ENCODE results near the gene CDC42SE2. TPM values are rescaled to one million over a fixed set of nuclear protein-coding genes. Genes with fewer than 3 reads are reported as not detected.
"Not testable (repeated sequence)": the region's sequence is repeated elsewhere in the genome, so short reads cannot be mapped to it uniquely, and the experiment has no call there.

Gene CDC42SE2
- total RNA-seq, 1 donor from 2014 or later = 27.8 TPM

DNA sequence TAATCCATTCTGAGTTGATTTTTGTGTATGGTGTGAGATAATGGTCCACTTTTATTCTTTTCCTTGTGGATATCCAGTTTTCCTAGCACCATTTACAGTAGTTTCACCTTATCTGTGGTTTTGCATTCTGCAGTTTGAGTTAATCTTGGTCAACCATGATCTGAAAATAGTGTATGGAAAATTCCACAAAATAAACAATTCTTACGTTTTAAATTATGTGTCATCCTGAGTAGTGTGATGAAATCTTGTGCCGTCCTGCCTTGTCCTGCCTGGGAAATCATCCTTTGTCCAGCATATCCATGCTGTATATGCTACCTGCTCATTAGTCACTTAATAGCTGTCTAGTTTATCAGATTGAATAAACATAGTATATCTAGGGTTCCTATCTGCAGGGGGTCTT lies 42.1 kb downstream of the CDC42SE2 start:
- H3K27me3 Mint-ChIP-seq = no peaks in the 10 kb centered on the region
- H3K36me3 Mint-ChIP-seq = peaks cover 22% of the 10 kb centered on the region
- H3K27ac Mint-ChIP-seq = no peak overlapping the region
- no peak overlapping the region for H3K4me3 Mint-ChIP-seq
- H3K9me3 Mint-ChIP-seq = no peaks in the 10 kb centered on the region
- TF ChIP-seq, protein P1, sequence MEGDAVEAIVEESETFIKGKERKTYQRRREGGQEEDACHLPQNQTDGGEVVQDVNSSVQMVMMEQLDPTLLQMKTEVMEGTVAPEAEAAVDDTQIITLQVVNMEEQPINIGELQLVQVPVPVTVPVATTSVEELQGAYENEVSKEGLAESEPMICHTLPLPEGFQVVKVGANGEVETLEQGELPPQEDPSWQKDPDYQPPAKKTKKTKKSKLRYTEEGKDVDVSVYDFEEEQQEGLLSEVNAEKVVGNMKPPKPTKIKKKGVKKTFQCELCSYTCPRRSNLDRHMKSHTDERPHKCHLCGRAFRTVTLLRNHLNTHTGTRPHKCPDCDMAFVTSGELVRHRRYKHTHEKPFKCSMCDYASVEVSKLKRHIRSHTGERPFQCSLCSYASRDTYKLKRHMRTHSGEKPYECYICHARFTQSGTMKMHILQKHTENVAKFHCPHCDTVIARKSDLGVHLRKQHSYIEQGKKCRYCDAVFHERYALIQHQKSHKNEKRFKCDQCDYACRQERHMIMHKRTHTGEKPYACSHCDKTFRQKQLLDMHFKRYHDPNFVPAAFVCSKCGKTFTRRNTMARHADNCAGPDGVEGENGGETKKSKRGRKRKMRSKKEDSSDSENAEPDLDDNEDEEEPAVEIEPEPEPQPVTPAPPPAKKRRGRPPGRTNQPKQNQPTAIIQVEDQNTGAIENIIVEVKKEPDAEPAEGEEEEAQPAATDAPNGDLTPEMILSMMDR (conservative IDR thresholded peaks at IDR 0.05) = no peak
- DNase-seq (ENCODE audit: extremely low spot score, unreplicated experiment) = no peak
- H3K4me1 Mint-ChIP-seq (ENCODE audit: unreplicated experiment) = peaks cover 9% of the 10 kb centered on the region

DNA sequence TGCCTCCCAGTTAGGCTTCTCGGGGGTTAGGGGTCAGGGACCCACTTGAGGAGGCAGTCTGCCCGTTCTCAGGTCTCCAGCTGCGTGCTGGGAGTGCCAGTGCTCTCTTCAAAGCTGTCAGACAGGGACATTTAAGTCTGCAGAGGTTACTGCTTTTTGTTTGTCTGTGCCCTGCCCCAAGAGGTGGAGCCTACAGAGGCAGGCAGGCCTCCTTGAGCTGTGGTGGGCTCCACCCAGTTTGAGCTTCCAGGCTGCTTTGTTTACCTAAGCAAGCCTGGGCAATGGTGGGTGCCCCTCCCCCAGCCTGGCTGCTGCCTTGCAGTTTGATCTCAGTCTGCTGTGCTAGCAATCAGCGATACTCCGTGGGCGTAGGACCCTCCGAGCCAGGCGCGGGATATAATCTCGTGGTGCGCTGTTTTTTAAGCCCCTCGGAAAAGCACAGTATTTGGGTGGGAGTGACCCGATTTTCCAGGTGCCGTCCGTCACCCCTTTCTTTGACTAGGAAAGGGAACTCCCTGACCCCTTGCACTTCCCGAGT lies 48.5 kb downstream of the CDC42SE2 start:
- not testable (repeated sequence) for DNase-seq (ENCODE audit: extremely low spot score, unreplicated experiment)

DNA sequence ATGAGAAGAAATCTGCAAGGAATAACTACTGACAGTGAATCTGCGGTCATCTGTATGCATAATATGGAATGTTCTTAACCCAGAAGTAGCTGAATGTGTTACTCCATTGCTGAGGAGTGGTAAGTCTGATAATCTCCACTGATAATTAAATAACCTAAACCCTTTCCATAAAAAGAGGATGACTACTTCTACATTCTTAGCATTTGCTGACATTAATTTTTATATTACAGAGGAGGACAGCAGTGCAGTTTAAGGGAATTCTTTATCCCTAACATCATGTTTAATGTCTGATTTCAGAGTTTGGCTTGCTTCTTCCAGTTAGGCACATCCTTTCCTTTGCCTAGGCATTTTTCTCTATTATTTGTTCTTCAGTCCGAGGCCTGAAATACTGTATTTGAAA lies 52.2 kb downstream of the CDC42SE2 start:
- TF ChIP-seq, protein P1 (conservative IDR thresholded peaks at IDR 0.05) = no peak
- H3K4me1 Mint-ChIP-seq (ENCODE audit: unreplicated experiment) = peaks cover 16% of the 10 kb centered on the region
- no peak overlapping the region for H3K4me3 Mint-ChIP-seq
- H3K36me3 Mint-ChIP-seq = peaks cover 7% of the 10 kb centered on the region
- no peak overlapping the region for H3K27ac Mint-ChIP-seq
- no peak for DNase-seq (ENCODE audit: extremely low spot score, unreplicated experiment)
- H3K9me3 Mint-ChIP-seq = no peaks in the 10 kb centered on the region
- no peaks in the 10 kb centered on the region for H3K27me3 Mint-ChIP-seq

More for the DNA sequence above, 48.5 kb downstream of the CDC42SE2 start:
- not testable (repeated sequence) for H3K27me3 Mint-ChIP-seq, H3K36me3 Mint-ChIP-seq, H3K9me3 Mint-ChIP-seq
- Mint-ChIP-seq H3K4me1 (ENCODE audit: unreplicated experiment) (peaks cover 16% of the 10 kb centered on the region), H3K27ac (peak overlapping the region; percentile 56), H3K4me3 (peak overlapping the region; percentile 61)

DNA sequence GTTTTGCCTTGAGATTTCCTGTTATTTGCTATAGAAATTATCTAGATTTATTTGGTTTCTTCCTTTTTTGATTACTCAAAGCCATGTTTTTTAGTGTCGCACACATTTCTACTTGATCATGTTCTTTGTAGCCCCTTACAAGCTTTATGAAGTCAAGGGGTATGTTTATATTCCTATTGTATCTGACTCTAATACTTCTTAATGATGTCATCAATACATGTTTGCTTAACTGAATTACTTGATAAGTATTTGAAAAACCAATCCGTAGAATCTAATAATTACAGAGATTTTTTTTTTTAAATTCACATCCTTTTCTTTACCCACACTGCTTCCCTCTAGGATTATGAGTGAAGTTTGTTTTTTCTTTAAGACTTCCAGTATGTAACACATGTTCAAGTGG lies 53.0 kb downstream of the CDC42SE2 start:
- H3K4me1 Mint-ChIP-seq (ENCODE audit: unreplicated experiment) = peaks cover 16% of the 10 kb centered on the region
- H3K4me3 Mint-ChIP-seq = no peak overlapping the region
- H3K36me3 Mint-ChIP-seq = peaks cover 13% of the 10 kb centered on the region
- no peaks in the 10 kb centered on the region for H3K9me3 Mint-ChIP-seq
- TF ChIP-seq, protein P1 (conservative IDR thresholded peaks at IDR 0.05) = no peak
- no peak overlapping the region for H3K27ac Mint-ChIP-seq
- no peaks in the 10 kb centered on the region for H3K27me3 Mint-ChIP-seq
- DNase-seq (ENCODE audit: extremely low spot score, unreplicated experiment) = no peak

DNA sequence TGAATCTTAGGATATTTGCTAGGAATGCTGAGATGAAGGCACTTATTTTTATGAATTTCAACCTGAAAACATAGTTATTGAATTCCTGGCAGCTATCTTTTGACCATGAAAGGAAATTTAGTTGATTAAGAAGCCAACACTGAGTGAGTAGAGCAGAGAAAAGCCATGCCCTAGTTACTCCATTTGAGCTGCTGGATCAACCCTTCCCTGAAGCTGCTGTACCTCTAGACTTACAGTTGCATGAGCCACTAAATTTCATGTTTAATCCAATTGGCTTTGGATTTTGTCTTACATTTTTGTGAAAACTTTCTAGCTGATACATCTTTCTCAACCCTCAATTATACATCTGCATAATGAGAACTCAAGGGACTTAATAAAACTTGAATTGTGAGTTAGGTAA lies 54.6 kb downstream of the CDC42SE2 start:
- no peak overlapping the region for H3K4me3 Mint-ChIP-seq
- TF ChIP-seq, protein P1 (conservative IDR thresholded peaks at IDR 0.05) = no peak
- no peak overlapping the region for H3K27ac Mint-ChIP-seq
- no peak for DNase-seq (ENCODE audit: extremely low spot score, unreplicated experiment)
- no peaks in the 10 kb centered on the region for H3K9me3 Mint-ChIP-seq
- peaks cover 21% of the 10 kb centered on the region for H3K36me3 Mint-ChIP-seq
- H3K4me1 Mint-ChIP-seq (ENCODE audit: unreplicated experiment) = peaks cover 16% of the 10 kb centered on the region
- H3K27me3 Mint-ChIP-seq = no peaks in the 10 kb centered on the region

DNA sequence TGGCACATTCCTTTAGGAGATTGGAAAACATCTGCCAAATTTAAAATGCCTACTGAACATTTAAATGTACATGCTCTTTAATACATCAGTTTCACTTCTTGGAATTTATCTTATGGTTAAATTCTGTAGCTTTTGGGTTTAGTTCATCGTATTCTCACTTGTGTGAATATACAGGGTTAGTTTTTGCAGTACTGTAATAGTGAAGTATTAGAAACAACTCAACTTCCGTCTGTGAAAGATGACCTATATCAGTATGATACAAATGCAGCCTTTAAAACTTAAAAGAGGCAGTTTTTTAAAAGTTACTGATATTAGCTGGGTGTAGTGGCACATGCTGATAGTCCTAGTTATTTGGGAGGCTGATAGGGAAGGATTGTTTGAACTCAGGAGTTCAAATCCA lies 57.2 kb downstream of the CDC42SE2 start:
- Mint-ChIP-seq H3K27me3 (no peaks in the 10 kb centered on the region), H3K9me3 (no peaks in the 10 kb centered on the region), H3K4me3 (no peak overlapping the region), H3K27ac (no peak overlapping the region), H3K36me3 (peaks cover 21% of the 10 kb centered on the region), H3K4me1 (ENCODE audit: unreplicated experiment) (peaks cover under 1% of the 10 kb centered on the region)
- TF ChIP-seq, protein P1 (conservative IDR thresholded peaks at IDR 0.05) = no peak
- DNase-seq (ENCODE audit: extremely low spot score, unreplicated experiment) = no peak

Data from type B pancreatic cell (in vitro differentiated cells).